ENCODE measurements around the gene RRP15. TPM values are rescaled to one million over a fixed set of nuclear protein-coding genes. Genes with fewer than 3 reads are reported as not detected.
A peak's percentile ranks its signal among the peaks of the same experiment; 100 is the strongest.

RRP15 gene
- total RNA-seq, 1 experiment from 2014 or later: 38.4 TPM

- H3K9me3 ChIP-seq (ENCODE audit: low read depth, low read length, poor library complexity, severe bottlenecking): no peaks in the 10 kb centered on the region
- intact Hi-C loops (cut with micrococcal nuclease; ENCODE audit: unreplicated experiment): loop anchor here (5.0 to 10.0 kb wide), 7 partner anchors 177 to 1220 kb away; no protein-coding TSS in a partner anchor
- no peak for TF ChIP-seq EZH2 (IDR thresholded peaks at IDR 0.05; ENCODE audit: borderline replicate concordance, low read depth, low read length, poor library complexity, severe bottlenecking)
- TF ChIP-seq CTCF (conservative IDR thresholded peaks at IDR 0.05; ENCODE audit: low read depth, low read length): 0 out of 2 replicates have a peak, but pooled peaks have one; percentile 19
- no peaks in the 10 kb centered on the region for H3K36me3 ChIP-seq (ENCODE audit: insufficient read depth, low read length, poor library complexity, severe bottlenecking)
- H3K4me1 ChIP-seq (ENCODE audit: insufficient read depth, low read length, poor library complexity, severe bottlenecking): peaks cover 27% of the 10 kb centered on the region
- H3K4me3 ChIP-seq (ENCODE audit: low read depth, low read length, poor library complexity, severe bottlenecking): peak within 1 kb of the TSS; percentile 57
- ChIA-PET POLR2A (ENCODE audit: low non-redundant PET) (no interaction called here), CTCF (interaction anchor here (0.7 kb wide), 1 partner anchor 17 kb away, joined by 3 read pairs; no protein-coding TSS in a partner anchor)
- no peak within 1 kb of the TSS for H3K27ac ChIP-seq (ENCODE audit: low read depth, low read length, poor library complexity, severe bottlenecking)
- DNase-seq (ENCODE audit: low spot score): peak; percentile 56
- peaks cover 6% of the 10 kb centered on the region for H3K27me3 ChIP-seq (replicated peaks; ENCODE audit: insufficient read depth, low read depth, low read length, poor library complexity)
- no TSS peak for BruUV-seq (replicated peaks)
Measured at GRCh38 chr1:218344814-218345672, 60.0 kb downstream of the RRP15 start, which contains the start of gene TGFB2. TGFB2 (plus strand) TSS chr1:218345336; CDS start chr1:218346702, 1,366 bp downstream.

- POLR2A ChIA-PET (ENCODE audit: low non-redundant PET): no interaction called here
- peak; percentile 81 for DNase-seq (ENCODE audit: low spot score)
- intact Hi-C loops (cut with micrococcal nuclease; ENCODE audit: unreplicated experiment): loop anchor here (5.0 to 10.0 kb wide), 7 partner anchors 176 to 1219 kb away; no protein-coding TSS in a partner anchor
- BruUV-seq (replicated peaks): no TSS peak
- H3K4me3 ChIP-seq (ENCODE audit: low read depth, low read length, poor library complexity, severe bottlenecking): peak overlapping the region; percentile 57
- no peaks in the 10 kb centered on the region for H3K36me3 ChIP-seq (ENCODE audit: insufficient read depth, low read length, poor library complexity, severe bottlenecking)
- H3K4me1 ChIP-seq (ENCODE audit: insufficient read depth, low read length, poor library complexity, severe bottlenecking): peaks cover 35% of the 10 kb centered on the region
- CTCF ChIA-PET: interaction anchor here (0.6 to 0.7 kb wide), 2 partner anchors 16 to 941 kb away, joined by 3 read pairs; no protein-coding TSS in a partner anchor
- TF ChIP-seq EZH2 (IDR thresholded peaks at IDR 0.05; ENCODE audit: borderline replicate concordance, low read depth, low read length, poor library complexity, severe bottlenecking): no peak
- TF ChIP-seq CTCF (conservative IDR thresholded peaks at IDR 0.05; ENCODE audit: low read depth, low read length): no peak
- H3K9me3 ChIP-seq (ENCODE audit: low read depth, low read length, poor library complexity, severe bottlenecking): no peaks in the 10 kb centered on the region
- H3K27me3 ChIP-seq (replicated peaks; ENCODE audit: insufficient read depth, low read depth, low read length, poor library complexity): peaks cover 6% of the 10 kb centered on the region
- H3K27ac ChIP-seq (ENCODE audit: low read depth, low read length, poor library complexity, severe bottlenecking): no peak overlapping the region
Measured at GRCh38 chr1:218345673-218346390, 60.7 kb downstream of the RRP15 start.

GRCh38 chr1:218346391-218347204 is 61.5 kb downstream of the RRP15 start:
- peak; percentile 39 for DNase-seq (ENCODE audit: low spot score)
- peak overlapping the region; percentile 57 for H3K4me3 ChIP-seq (ENCODE audit: low read depth, low read length, poor library complexity, severe bottlenecking)
- H3K9me3 ChIP-seq (ENCODE audit: low read depth, low read length, poor library complexity, severe bottlenecking): no peaks in the 10 kb centered on the region
- no peaks in the 10 kb centered on the region for H3K36me3 ChIP-seq (ENCODE audit: insufficient read depth, low read length, poor library complexity, severe bottlenecking)
- H3K27ac ChIP-seq (ENCODE audit: low read depth, low read length, poor library complexity, severe bottlenecking): no peak overlapping the region
- POLR2A ChIA-PET (ENCODE audit: low non-redundant PET): no interaction called here
- peaks cover 6% of the 10 kb centered on the region for H3K27me3 ChIP-seq (replicated peaks; ENCODE audit: insufficient read depth, low read depth, low read length, poor library complexity)
- intact Hi-C loops (cut with micrococcal nuclease; ENCODE audit: unreplicated experiment): loop anchor here (5.0 to 10.0 kb wide), 7 partner anchors 176 to 1218 kb away; no protein-coding TSS in a partner anchor
- CTCF ChIA-PET: interaction anchor here (0.6 kb wide), 1 partner anchor 940 kb away, joined by 3 read pairs; no protein-coding TSS in a partner anchor
- TF ChIP-seq CTCF (conservative IDR thresholded peaks at IDR 0.05; ENCODE audit: low read depth, low read length): no peak
- TF ChIP-seq EZH2 (IDR thresholded peaks at IDR 0.05; ENCODE audit: borderline replicate concordance, low read depth, low read length, poor library complexity, severe bottlenecking): no peak
- H3K4me1 ChIP-seq (ENCODE audit: insufficient read depth, low read length, poor library complexity, severe bottlenecking): peaks cover 39% of the 10 kb centered on the region
- BruUV-seq (replicated peaks): no TSS peak

Measured in A673 (cell line).